GM10266 (cell line): ENCODE data around the gene AKT3.
"Not testable (repeated sequence)": the region's sequence is repeated elsewhere in the genome, so short reads cannot be mapped to it uniquely, and the experiment has no call there.

Source experiments
- DNase-seq: peaks from one replicate; pipeline ENCODE4 v3.0.0; 2012; ENCODE audit errors: extremely low spot score
- CTCF ChIP-seq: IDR thresholded peaks from 2 replicates; pipeline ENCODE4 v1.5.1; 2012; ENCODE audit warnings: mild to moderate bottlenecking, low read depth; ENCODE audit not compliant: control insufficient read depth, insufficient read depth; ENCODE audit errors: missing control alignments

Gene AKT3

GRCh38 chr1:243882276-243882675, 32.2 kb upstream of the AKT3 start:
- DNase-seq, result no peak
- no peak for TF ChIP-seq CTCF

GRCh38 chr1:243877058-243877457, 27.0 kb upstream of the AKT3 start:
- DNase-seq, result not testable (repeated sequence)

GRCh38 chr1:243855616-243856318, 5.7 kb upstream of the AKT3 start:
- no peak for DNase-seq
- no peak for TF ChIP-seq CTCF

GRCh38 chr1:243851765-243852164, 1.7 kb upstream of the AKT3 start:
- TF ChIP-seq CTCF, result no peak
- no peak for DNase-seq

- DNase-seq, result no peak
- TF ChIP-seq CTCF, result no peak
Observed at GRCh38 chr1:243851257-243851756, 1.3 kb upstream of the AKT3 start.

- no peak for TF ChIP-seq CTCF
- peak; percentile 90 for DNase-seq
Observed at GRCh38 chr1:243850452-243851256, 611 bp upstream of the AKT3 start.

GRCh38 chr1:243849421-243850201, 432 bp downstream of the AKT3 start:
- TF ChIP-seq CTCF, result no peak

More at GRCh38 chr1:243849421-243850201, 432 bp downstream of the AKT3 start:
- DNase-seq, result peak; percentile 52
